Stimulated activated CD4-positive, alpha-beta T cell treated with anti-CD3 and anti-CD28 coated beads, Interleukin-1b, Interleukin-23, amount 100 ng/mL, for 24 hours (primary cell): ENCODE results near the gene MTMR3.
A peak's percentile ranks its signal among the peaks of the same experiment; 100 is the strongest.

Experiments used
- DNase-seq, 4 experiments: peaks; one replicate each; pipeline ENCODE4 v3.0.0-alpha.2; 2020; ENCODE audit warnings: low read depth in 4 of 4, low spot score in 1 of 4

The MTMR3 gene

DNA sequence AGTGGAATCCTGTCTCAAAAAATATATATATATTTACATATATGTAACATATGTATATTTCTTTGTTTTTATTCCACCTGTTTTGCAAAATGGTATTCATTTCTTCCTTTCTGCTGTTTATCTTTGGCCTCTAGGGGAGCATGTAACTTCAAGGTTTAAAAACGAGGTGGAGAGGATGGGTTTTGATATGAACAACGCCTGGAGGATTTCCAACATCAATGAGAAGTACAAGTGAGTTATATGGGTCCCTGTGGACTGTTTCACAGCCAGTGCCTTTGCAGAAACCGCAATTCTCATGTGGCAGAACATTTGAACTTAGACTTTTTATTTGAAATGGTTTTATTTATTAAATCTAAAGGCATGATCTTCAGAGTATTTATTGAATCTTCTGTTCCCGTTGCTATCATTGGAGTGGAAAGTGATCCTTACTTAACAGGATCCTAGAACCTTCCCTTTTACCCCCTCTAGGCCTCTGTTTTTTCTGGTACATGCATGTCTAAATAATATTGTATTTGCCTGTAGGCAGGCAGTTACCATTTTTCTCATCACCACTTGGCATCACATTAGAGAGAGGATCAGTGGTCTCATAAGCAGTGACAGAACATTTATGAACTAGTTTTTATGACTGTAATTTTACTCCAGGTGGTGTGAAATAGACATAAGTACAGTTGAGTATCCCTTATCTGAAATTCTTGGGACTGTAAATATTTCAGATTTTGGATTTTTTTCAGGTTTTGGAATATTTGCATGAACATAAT lies 115.8 kb downstream of the MTMR3 start:
- no peak for DNase-seq

DNA sequence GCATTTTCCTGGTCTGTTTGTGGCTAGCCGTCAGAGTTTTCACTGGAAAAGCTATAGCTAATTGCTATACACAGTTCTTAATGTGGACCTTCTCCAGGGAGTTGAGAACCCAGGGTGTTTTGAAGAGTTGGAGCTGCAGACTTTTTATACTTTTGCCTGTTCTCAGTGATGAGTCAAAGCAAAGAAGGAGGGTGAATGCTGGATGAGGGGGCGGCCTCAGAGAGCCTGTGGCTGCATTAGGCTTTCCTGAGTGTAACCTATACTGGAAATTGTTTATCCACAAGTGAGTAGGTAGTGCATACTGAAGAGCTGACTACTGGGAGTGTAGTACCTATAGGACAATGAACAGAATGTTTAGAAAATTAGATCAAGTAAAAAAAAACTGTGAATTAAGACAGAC lies 117.6 kb downstream of the MTMR3 start:
- no peak for DNase-seq

DNA sequence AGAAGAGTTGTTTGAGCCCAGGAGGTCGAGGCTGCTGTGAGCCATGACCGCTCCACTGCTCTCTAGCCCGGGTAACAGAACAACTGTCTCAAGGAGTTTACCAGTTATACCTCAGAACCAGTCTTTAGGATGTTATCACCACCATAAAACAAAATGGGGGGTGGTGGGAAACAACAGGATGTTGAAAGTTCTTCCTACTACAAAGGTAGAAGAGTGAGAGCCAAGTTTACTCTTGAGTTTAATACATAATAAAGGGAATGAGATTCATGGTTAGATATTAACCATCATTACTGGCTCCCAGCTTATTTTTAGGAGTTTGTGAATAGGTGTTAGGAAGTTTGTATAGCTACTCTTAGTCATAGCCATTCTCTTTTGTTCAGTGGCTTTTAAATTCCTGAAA lies 118.5 kb downstream of the MTMR3 start:
- DNase-seq = no peak

DNA sequence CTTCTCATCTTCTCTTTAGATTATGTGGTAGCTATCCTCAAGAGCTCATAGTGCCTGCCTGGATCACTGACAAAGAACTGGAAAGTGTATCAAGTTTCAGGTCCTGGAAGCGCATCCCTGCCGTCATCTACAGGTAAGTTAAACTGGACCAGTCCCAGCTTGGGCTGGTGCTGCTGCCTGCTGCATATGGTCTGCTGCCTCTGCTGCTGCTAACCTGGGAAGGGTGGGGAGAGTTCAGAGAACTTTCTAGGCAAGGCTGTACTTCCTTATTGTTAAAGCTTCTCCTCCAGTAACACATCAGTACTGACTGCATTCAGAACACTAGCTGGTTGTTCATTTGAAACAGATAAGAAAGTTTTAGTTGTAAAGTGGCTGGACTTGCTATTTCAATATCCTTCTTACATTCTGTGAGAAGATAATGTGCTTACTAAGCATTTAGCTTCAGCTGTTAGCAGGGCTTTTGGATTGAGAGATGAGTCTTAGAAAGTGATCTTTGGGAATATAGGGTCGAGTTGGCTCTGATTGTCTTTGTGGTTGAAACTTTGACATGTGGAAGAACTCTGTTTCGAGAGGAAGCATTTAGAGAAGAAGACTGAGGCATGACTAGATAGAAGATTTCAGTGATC lies 120.0 kb downstream of the MTMR3 start:
- no peak for DNase-seq

DNA sequence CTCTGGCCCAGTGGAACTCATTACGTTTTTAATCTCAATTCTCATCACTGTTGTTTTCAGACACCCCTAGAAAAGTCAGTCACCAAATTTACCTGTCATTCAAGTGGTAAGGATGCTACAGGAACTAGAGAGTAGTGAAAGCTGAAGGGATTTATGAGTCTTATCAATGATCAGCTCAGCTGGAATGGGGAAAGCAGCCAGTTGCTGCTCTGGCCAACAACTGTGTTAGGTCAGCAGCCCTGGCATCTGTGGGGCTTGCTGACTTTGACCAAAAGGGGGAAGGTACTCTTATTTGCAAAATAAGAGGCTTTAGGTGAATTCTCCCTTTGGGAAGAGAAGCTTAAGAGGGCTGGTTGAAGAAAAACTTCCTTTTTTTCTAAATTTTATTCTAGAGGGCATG lies 121.1 kb downstream of the MTMR3 start:
- DNase-seq = no peak

DNA sequence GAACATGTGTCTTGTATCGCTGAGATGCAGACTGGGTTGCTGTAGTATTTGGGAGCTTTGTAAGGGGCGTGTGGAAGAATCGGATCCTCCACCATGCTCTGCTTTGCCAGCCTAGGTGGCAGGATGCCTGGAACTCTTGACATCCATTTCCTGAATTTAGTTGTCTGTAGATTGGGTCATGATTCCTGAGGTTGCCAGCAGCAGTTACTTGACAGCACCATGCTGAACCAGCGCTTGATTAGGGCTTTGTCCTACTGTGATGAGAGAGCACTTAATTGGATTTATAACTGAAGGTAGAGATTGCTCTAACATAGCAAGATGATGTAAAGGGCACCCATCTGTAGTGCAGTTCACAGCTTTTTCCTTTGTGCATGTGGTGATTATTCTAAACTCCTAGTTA lies 121.7 kb downstream of the MTMR3 start:
- DNase-seq = no peak

DNA sequence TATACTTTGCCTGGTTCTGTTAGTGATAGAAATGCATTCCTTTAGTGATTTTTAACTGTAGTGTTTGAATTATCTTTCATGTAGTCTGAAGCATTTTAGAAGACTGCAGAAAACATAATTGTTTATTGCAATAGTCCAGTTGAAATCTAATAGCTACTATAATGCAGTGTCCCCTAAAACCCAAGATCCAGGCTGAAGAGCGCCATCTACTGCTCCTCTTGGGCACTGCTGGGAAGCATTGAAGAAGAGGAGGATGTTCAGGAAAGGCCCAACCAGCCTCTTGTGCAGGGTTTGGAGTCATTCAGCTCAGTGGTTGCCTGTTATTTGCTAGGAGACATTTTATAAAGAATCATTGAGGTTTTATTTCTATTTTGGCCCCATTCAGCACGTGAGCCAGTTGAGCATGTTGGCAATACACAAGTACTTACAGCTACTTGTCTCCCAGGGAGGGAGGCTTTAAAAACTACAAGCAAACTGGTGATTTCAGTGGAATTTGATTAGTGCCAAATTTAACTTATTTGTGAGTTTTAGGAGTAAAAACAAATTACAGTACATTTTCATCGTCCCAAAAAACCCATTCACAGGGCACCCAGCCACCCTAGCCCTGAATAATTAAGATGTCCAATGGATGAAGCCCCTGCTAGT lies 122.4 kb downstream of the MTMR3 start:
- DNase-seq = peak; percentile 28 to 50 (median 39)

DNA sequence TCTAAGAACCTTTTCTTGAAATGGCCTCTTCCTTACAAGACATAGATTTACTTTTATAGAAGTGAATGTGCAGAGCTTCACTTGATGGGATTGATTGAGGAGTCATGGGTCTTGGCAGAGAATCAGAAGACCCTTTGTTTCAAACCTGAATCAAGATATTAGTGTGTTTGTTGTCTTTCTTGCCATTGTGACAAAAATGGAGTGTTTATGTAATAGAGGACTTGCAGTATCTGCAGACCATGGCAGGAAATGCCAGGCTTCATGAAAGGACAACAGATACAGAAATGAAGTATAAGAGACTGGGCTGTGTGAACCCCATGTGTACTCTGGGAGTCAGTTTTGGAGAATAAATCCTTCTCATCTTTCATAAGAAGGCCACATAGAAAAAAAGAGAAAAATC lies 124.4 kb downstream of the MTMR3 start:
- no peak for DNase-seq

DNA sequence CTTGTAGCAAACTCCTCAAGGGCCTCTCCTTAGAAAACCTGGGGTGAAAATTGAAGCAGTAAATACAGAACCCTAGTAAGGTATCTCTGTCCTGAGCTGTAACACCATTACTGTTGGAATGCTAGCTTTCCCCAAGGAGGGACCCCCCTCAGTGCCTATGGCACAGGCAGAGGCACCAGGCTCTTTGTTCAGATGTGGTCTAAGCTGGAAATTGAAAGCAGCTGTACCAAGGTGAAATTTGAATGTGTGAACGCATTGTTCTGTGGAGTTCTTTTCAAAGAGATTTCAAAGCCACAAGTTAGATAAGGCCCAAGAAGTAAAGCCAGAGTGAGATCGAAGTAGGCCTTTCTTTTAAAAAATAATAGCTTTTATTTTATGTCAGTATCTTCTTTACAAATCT lies 125.4 kb downstream of the MTMR3 start:
- DNase-seq = no peak

DNA sequence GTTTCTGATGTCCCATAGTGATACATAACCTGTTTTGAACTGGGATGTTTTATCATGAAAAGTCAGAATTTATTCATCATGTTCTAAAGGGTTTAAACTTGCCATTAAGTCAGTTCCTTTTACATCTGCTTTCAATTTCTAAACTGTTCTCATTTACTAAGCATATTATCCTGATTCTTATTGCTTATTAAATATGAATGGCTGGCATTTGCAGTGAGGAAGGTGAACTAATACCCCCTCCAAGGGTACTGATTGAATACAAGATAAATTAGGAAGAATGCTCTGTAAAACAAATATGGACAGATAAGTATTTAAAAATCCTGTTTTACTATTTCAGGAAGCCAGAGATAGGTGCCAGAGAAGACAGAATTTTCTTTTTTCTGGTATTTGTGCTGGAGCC lies 126.5 kb downstream of the MTMR3 start:
- no peak for DNase-seq

DNA sequence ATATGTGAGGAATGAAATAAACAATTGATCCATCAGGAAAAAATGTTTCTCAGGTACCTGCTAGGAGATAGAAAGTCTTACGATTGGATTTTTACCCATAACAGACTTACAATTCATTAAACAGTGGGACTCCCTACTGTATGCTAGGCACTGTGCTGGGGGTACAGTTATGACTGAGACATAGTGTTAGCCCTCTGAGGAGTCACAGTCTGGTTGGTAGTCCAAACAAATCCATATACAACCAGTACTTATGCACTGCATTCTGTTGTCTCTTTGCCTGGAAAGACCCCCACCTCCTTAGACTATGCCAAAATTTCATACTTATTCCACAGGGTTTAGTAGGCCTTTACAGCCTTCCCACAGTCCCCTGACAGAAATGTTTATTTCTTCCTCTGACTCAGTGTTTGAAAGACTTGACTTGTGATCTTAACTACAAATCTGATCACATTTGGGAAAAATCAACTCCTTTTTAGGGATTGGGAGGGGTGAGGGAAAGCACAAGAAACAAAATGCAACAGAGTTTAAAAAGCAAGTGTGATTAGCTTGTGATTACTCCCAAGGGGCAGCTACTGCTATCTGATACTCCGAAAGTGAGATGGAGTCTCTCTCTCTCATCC lies 127.9 kb downstream of the MTMR3 start:
- DNase-seq = no peak

DNA sequence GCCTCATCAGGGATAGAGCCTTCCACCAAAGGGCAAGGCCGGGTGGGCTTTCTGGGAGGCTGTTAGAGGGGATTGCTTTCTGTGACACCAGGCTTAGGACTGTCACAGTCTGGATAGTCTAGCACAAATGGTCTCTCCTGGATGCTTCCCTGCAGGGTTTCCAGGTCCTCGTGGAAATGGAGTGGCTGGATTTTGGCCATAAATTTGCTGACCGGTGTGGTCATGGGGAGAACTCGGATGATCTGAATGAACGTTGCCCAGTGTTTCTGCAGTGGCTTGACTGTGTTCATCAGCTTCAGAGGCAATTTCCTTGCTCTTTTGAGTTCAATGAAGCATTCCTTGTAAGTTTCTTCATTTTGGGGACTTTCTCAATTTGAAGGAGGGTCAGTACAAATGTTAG lies 130.2 kb downstream of the MTMR3 start:
- no peak for DNase-seq

DNA sequence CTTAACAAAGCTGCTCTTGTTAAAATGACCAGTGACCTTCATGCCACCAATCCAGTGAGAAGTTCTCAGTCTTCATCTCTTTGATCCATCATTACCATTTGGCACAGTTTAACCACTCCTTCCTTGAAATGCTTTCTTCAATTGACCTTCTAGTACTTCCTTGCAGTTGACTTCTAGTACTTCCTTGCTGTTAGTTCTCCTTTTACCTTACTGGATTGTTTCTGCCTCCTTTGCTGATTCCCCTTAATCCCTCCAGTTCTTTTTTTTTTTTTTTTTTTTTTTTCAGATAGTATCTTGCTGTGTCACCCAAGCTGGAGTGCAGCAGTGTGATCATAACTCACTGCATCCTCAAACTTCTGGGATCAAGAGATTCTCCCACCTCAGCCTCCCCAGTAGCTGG lies 131.3 kb downstream of the MTMR3 start:
- DNase-seq = no peak

DNA sequence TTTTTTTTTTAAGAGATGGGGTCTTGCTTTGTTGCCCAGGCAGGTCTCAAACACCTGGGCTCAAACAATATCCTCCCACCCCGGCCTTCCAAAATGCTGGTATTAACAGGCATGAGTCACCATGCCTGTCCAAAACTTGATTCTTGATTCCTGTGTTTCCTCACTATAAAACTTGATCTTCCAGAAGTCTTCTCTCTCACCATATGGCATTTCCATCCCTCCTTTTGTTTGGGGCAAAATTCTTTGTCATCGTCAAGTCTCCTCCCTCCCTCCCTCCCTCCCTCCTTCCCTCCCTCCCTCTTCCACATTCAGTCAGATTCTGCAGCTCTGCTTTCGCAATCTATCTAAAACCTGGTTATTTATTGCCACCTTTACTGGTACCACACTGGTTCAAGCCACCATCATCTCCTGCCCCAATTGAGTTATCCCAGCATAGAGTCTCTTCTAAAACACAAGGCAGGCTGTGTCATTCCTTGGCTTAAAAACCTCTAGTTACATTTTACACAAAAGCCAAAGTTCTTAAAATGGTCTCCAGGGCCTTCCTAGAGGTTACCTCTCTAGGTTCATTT lies 132.3 kb downstream of the MTMR3 start:
- DNase-seq = no peak

DNA sequence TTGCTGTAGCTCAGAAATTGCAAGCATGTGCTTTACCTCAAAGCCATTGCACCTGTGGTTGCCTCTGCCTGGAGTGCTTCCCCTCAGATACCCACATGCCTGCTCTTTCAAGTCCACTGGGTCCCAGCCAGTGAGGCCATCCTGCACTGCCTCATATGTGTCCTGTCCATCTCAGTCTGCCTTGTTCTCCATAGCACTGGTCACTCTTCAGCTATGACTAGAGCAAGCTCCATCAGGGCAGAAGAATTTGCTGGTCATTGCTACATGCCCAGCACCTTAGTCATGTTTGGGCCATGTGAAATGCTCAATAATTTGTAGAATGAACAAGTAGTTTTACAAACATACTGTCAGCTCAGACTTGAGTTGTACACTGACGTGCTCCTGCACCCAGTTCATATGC lies 132.9 kb downstream of the MTMR3 start:
- DNase-seq = no peak

DNA sequence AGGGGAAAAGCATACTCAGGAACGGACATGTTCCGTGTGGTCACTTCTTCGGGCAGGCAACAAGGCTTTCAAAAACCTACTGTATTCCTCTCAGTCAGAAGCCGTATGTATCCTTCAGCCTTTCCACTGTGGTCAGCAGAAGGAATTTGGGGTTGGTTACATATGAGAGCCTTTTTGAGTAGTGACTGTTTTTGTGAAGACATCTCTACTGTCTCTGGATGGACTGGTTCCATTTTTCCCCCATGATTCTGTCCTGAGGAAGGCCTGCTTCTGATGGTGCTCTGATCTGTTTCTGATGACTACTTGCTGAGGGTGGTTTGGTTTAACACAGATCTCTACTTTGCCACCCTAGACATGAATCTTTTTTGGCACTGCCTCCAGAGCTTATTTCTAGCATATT lies 133.6 kb downstream of the MTMR3 start:
- DNase-seq = no peak

DNA sequence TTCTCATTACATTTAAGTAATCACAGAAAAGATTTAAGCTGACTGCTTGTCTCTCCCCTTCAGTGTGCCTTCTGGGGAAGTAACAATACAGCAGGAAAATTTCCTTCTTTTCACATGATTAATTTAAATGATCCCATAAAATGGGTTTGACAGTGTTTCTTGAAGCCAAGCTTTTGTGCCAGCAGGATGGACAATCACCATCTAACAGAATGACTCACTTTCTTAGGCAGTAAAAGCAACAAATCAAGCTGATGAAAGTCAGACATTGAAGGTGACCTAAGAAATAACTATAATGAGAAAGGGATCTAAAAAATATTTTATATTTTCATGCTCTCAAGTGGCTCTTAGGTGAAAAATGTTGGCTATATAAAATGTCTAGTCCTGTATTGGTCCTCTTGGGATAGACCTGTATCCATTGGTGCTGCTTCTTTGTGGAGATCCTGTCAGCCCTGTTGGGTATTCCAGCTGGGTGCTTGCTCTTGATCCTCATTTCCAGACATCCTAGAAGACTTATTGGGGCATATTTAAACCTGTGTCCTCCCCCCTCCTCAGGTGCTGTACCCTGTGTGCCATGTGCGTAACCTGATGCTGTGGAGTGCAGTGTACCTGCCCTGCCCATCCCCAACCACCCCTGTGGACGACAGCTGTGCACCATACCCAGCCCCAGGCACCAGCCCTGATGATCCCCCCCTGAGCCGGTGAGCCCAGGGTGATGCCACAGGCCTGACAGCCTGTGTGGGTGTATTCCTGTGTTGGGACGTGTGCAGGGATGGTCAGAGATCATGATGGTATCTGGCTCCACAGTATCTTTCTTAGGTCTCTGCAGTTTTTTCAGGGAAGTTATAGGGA lies 134.6 kb downstream of the MTMR3 start:
- no peak for DNase-seq

DNA sequence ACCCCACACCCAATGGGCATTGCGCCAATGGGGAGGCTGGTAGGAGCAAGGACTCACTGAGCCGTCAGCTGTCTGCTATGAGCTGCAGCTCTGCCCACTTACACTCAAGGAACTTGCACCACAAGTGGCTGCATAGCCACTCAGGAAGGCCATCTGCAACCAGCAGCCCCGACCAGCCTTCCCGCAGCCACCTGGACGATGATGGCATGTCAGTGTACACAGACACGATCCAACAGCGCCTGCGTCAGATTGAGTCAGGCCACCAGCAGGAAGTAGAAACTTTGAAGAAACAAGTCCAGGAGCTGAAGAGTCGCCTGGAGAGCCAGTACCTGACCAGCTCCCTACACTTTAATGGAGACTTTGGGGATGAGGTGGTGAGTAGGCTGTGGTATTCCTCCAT lies 137.5 kb downstream of the MTMR3 start:
- DNase-seq = no peak

DNA sequence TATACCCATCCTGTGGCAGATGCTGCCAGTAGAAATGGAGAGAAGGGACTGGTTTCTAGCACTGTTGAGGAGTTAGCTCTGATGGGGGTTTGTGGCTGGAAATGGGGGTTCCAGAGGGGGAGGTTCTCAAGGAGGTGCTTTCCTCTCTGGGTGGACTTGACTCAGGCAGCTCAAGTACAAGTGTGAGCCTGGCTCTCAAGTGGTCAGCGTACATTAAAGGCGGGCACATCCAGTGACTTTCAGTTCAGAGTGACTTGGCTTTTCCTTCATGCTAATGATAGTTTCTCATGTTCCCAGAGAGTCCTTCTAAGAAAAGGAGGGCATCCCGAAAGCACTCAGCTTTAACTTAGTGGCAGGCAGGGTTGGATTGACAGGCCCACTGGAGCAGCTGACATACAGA lies 138.4 kb downstream of the MTMR3 start:
- DNase-seq = no peak

DNA sequence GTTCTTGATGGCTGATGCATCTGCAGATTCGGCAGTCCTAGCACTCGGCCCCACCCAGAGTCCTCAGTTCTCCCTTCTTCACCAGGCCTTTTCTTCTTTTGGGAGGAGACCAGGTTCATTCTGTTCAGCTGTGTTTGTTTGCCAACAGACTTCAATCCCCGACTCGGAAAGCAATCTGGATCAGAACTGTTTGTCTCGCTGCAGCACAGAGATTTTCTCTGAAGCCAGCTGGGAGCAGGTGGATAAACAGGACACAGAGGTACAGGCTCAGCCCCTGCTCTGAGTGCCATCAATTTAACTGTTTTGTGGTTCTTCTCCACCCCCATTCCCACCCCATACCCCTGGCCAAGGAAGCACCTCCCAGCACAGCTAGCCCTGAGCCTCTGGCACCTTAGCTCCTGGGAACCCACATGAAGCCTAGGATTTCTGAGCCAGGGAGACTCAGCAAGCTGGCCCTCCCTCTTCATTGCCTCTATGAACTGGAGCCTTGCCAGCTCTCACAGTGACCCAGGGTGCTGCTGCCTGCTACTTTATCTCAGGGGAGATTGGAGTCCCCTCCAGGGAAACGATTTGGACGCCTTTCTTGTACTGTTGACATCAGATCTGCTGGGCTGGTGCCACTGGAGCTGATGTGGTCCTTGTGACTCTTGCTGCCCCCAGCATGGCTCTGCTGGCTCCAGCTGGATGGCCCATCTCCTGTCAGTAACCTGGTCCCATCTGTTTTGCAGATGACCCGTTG lies 139.1 kb downstream of the MTMR3 start:
- DNase-seq = no peak
